ENCODE results near the gene PARD3.

PARD3 gene

GRCh38 chr10:34830217-34830822 is 15.2 kb upstream of the PARD3 start:
- peak overlapping the region; percentile 86 for H3K4me2 ChIP-seq (ENCODE audit: low read depth, low read length, poor library complexity, severe bottlenecking)
- H3K4me1 ChIP-seq (ENCODE audit: insufficient read depth, low read length, poor library complexity, severe bottlenecking), result peaks cover 10% of the 10 kb centered on the region
- H3K27me3 ChIP-seq (ENCODE audit: insufficient read depth, low read length, poor library complexity, severe bottlenecking), result no peaks in the 10 kb centered on the region
- no peak for TF ChIP-seq CTCF (conservative IDR thresholded peaks at IDR 0.05; ENCODE audit: low read length)
- TF ChIP-seq EZH2phosphoT487 (IDR thresholded peaks at IDR 0.05; ENCODE audit: borderline replicate concordance), result no peak
- no peaks in the 10 kb centered on the region for H3K9me2 ChIP-seq (replicated peaks; ENCODE audit: low read depth, low read length)
- H3K9ac ChIP-seq (ENCODE audit: low read depth, low read length, poor library complexity, severe bottlenecking), result peak overlapping the region; percentile 58
- no peaks in the 10 kb centered on the region for H4K20me1 ChIP-seq (ENCODE audit: insufficient read depth, low read length, poor library complexity, severe bottlenecking)
- H3K4me3 ChIP-seq (ENCODE audit: low read length, poor library complexity, severe bottlenecking), result peak overlapping the region; percentile 70
- H2AFZ ChIP-seq (ENCODE audit: low read length), result peak overlapping the region; percentile 77
- H3K9me3 ChIP-seq (ENCODE audit: insufficient read depth, low read depth, low read length), result no peaks in the 10 kb centered on the region
- no peaks in the 10 kb centered on the region for H3K79me2 ChIP-seq (ENCODE audit: insufficient read depth, low read length)
- H3F3A ChIP-seq (ENCODE audit: low read depth), result no peaks in the 10 kb centered on the region; the same call in 1 of the 2 replicates
- H3K36me3 ChIP-seq (ENCODE audit: insufficient read depth, low read length), result no peaks in the 10 kb centered on the region

- H3K9me3 ChIP-seq (ENCODE audit: insufficient read depth, low read depth, low read length), result no peaks in the 10 kb centered on the region
- no peak overlapping the region for H3K4me2 ChIP-seq (ENCODE audit: low read depth, low read length, poor library complexity, severe bottlenecking)
- no peaks in the 10 kb centered on the region for H3K9me2 ChIP-seq (replicated peaks; ENCODE audit: low read depth, low read length)
- no peaks in the 10 kb centered on the region for H4K20me1 ChIP-seq (ENCODE audit: insufficient read depth, low read length, poor library complexity, severe bottlenecking)
- H3K4me1 ChIP-seq (ENCODE audit: insufficient read depth, low read length, poor library complexity, severe bottlenecking), result peaks cover 10% of the 10 kb centered on the region
- no peak overlapping the region for H3K4me3 ChIP-seq (ENCODE audit: low read length, poor library complexity, severe bottlenecking)
- no peaks in the 10 kb centered on the region for H3K36me3 ChIP-seq (ENCODE audit: insufficient read depth, low read length)
- H2AFZ ChIP-seq (ENCODE audit: low read length), result no peak overlapping the region
- no peak overlapping the region for H3K9ac ChIP-seq (ENCODE audit: low read depth, low read length, poor library complexity, severe bottlenecking)
- H3K79me2 ChIP-seq (ENCODE audit: insufficient read depth, low read length), result no peaks in the 10 kb centered on the region
- no peaks in the 10 kb centered on the region for H3F3A ChIP-seq (ENCODE audit: low read depth)
- TF ChIP-seq EZH2phosphoT487 (IDR thresholded peaks at IDR 0.05; ENCODE audit: borderline replicate concordance) (no peak), CTCF (conservative IDR thresholded peaks at IDR 0.05; ENCODE audit: low read length) (no peak)
- H3K27me3 ChIP-seq (ENCODE audit: insufficient read depth, low read length, poor library complexity, severe bottlenecking), result no peaks in the 10 kb centered on the region
Observed at GRCh38 chr10:34826857-34827766, 12.0 kb upstream of the PARD3 start.

GRCh38 chr10:34826221-34826620 is 11.1 kb upstream of the PARD3 start:
- Histone ChIP-seq H3K9me2 (replicated peaks; ENCODE audit: low read depth, low read length) (no peaks in the 10 kb centered on the region), H3F3A (ENCODE audit: low read depth) (no peaks in the 10 kb centered on the region), H2AFZ (ENCODE audit: low read length) (no peak overlapping the region), H3K27me3 (ENCODE audit: insufficient read depth, low read length, poor library complexity, severe bottlenecking) (no peaks in the 10 kb centered on the region), H3K36me3 (ENCODE audit: insufficient read depth, low read length) (no peaks in the 10 kb centered on the region), H4K20me1 (ENCODE audit: insufficient read depth, low read length, poor library complexity, severe bottlenecking) (no peaks in the 10 kb centered on the region), H3K4me1 (ENCODE audit: insufficient read depth, low read length, poor library complexity, severe bottlenecking) (peaks cover 10% of the 10 kb centered on the region), H3K4me3 (ENCODE audit: low read length, poor library complexity, severe bottlenecking) (no peak overlapping the region), H3K9me3 (ENCODE audit: insufficient read depth, low read depth, low read length) (no peaks in the 10 kb centered on the region), H3K4me2 (ENCODE audit: low read depth, low read length, poor library complexity, severe bottlenecking) (no peak overlapping the region), H3K79me2 (ENCODE audit: insufficient read depth, low read length) (no peaks in the 10 kb centered on the region), H3K9ac (ENCODE audit: low read depth, low read length, poor library complexity, severe bottlenecking) (no peak overlapping the region)
- TF ChIP-seq EZH2phosphoT487 (IDR thresholded peaks at IDR 0.05; ENCODE audit: borderline replicate concordance), result no peak
- peak; percentile 17; the same call in 1 of the 2 replicates for TF ChIP-seq CTCF (conservative IDR thresholded peaks at IDR 0.05; ENCODE audit: low read length)

All from Loucy (cell line).